ENCODE data around the gene SLC26A4.
"Not testable (repeated sequence)": the region's sequence is repeated elsewhere in the genome, so short reads cannot be mapped to it uniquely, and the experiment has no call there.

Gene SLC26A4

GRCh38 chr7:107660381-107661080, at the start of gene SLC26A4:
Gene SLC26A4 (plus strand): TSS chr7:107660828. CDS start chr7:107661642, 814 bp downstream.
- peak; percentile 34 for DNase-seq

- DNase-seq = no peak
Observed at GRCh38 chr7:107613439-107613838, 47.2 kb upstream of the SLC26A4 start.

GRCh38 chr7:107613948-107614347, 46.7 kb upstream of the SLC26A4 start:
- DNase-seq = no peak

- DNase-seq = no peak
Observed at GRCh38 chr7:107614425-107614824, 46.2 kb upstream of the SLC26A4 start.

GRCh38 chr7:107615910-107616680, 44.5 kb upstream of the SLC26A4 start:
- DNase-seq = no peak

- no peak for DNase-seq
Observed at GRCh38 chr7:107622429-107622828, 38.2 kb upstream of the SLC26A4 start.

- DNase-seq = no peak
Observed at GRCh38 chr7:107622894-107623293, 37.7 kb upstream of the SLC26A4 start.

- no peak for DNase-seq
Observed at GRCh38 chr7:107627002-107627401, 33.6 kb upstream of the SLC26A4 start.

GRCh38 chr7:107628461-107629064, 32.1 kb upstream of the SLC26A4 start:
- DNase-seq = no peak

- DNase-seq = no peak
Observed at GRCh38 chr7:107630342-107630741, 30.3 kb upstream of the SLC26A4 start.

- no peak for DNase-seq
Observed at GRCh38 chr7:107631588-107632491, 28.8 kb upstream of the SLC26A4 start.

GRCh38 chr7:107632492-107632865, 28.1 kb upstream of the SLC26A4 start:
- no peak for DNase-seq

GRCh38 chr7:107638594-107638993, 22.0 kb upstream of the SLC26A4 start:
- no peak for DNase-seq

GRCh38 chr7:107639070-107639469, 21.6 kb upstream of the SLC26A4 start:
- DNase-seq = not testable (repeated sequence)

GRCh38 chr7:107641676-107642075, 19.0 kb upstream of the SLC26A4 start:
- DNase-seq = no peak

- DNase-seq = no peak
Observed at GRCh38 chr7:107642501-107642900, 18.1 kb upstream of the SLC26A4 start.

GRCh38 chr7:107643407-107643806, 17.2 kb upstream of the SLC26A4 start:
- no peak for DNase-seq

- DNase-seq = no peak
Observed at GRCh38 chr7:107643938-107644308, 16.7 kb upstream of the SLC26A4 start.

GRCh38 chr7:107644309-107644974, 16.2 kb upstream of the SLC26A4 start:
- DNase-seq = no peak

GRCh38 chr7:107652642-107653041, 8.0 kb upstream of the SLC26A4 start:
- DNase-seq = no peak

GRCh38 chr7:107658467-107658866, 2.2 kb upstream of the SLC26A4 start:
- no peak for DNase-seq

GRCh38 chr7:107659666-107660065, 962 bp upstream of the SLC26A4 start:
- peak; percentile 24 for DNase-seq

All from stimulated activated CD4-positive, alpha-beta T cell treated with anti-CD3 and anti-CD28 coated beads, Interleukin-4, amount 100 ng/mL, for 1 hour (primary cell).